ENCODE results near the gene UBR7.
"Not testable (repeated sequence)": the region's sequence is repeated elsewhere in the genome, so short reads cannot be mapped to it uniquely, and the experiment has no call there.

The UBR7 gene
- total RNA-seq: 18.6 reads per million, percentile 45 among the genes with 10 or more reads in this experiment

GRCh38 chr14:93206793-93207467, at the start of gene UBR7, which contains the start of gene GON7:
UBR7 (plus strand) TSS chr14:93207256; CDS start chr14:93207292, 36 bp downstream.
GON7 (minus strand) TSS chr14:93207065; CDS start chr14:93207037, 28 bp downstream.
- peak; percentile 86 for DNase-seq

GRCh38 chr14:93158349-93158748, 48.7 kb upstream of the UBR7 start:
- DNase-seq: not testable (repeated sequence)

- not testable (repeated sequence) for DNase-seq
These were observed 47.3 kb upstream of the UBR7 start for GRCh38 chr14:93159625-93160352.

GRCh38 chr14:93160353-93160801, 46.7 kb upstream of the UBR7 start:
- no peak for DNase-seq

GRCh38 chr14:93161411-93161940, 45.6 kb upstream of the UBR7 start:
- DNase-seq: no peak

- DNase-seq: no peak
These were observed 43.5 kb upstream of the UBR7 start for GRCh38 chr14:93163564-93163963.

- DNase-seq: not testable (repeated sequence)
These were observed 41.5 kb upstream of the UBR7 start for GRCh38 chr14:93165271-93166265.

- DNase-seq: not testable (repeated sequence)
These were observed 38.4 kb upstream of the UBR7 start for GRCh38 chr14:93168610-93169009.

GRCh38 chr14:93169619-93170018, 37.4 kb upstream of the UBR7 start:
- not testable (repeated sequence) for DNase-seq

- not testable (repeated sequence) for DNase-seq
These were observed 36.9 kb upstream of the UBR7 start for GRCh38 chr14:93170141-93170540.

- no peak for DNase-seq
These were observed 35.7 kb upstream of the UBR7 start for GRCh38 chr14:93171376-93171775.

GRCh38 chr14:93173943-93174395, 33.1 kb upstream of the UBR7 start:
- no peak for DNase-seq

GRCh38 chr14:93174731-93175130, 32.3 kb upstream of the UBR7 start:
- DNase-seq: not testable (repeated sequence)

GRCh38 chr14:93175492-93175891, 31.6 kb upstream of the UBR7 start:
- no peak for DNase-seq

GRCh38 chr14:93183596-93184317, 23.3 kb upstream of the UBR7 start:
- no peak for DNase-seq

GRCh38 chr14:93184391-93185348, 22.4 kb upstream of the UBR7 start, which contains the start of the genes LYSET and MOAP1:
LYSET (plus strand) TSS chr14:93185317; CDS start chr14:93185406, 89 bp downstream.
MOAP1 (minus strand) TSS chr14:93184897; CDS start chr14:93184242, 655 bp downstream.
- peak; percentile 89 for DNase-seq

GRCh38 chr14:93185349-93185720, 21.7 kb upstream of the UBR7 start:
- DNase-seq: no peak

- DNase-seq: no peak
These were observed 20.6 kb upstream of the UBR7 start for GRCh38 chr14:93186466-93186865.

GRCh38 chr14:93186956-93187355, 20.1 kb upstream of the UBR7 start:
- no peak for DNase-seq

Measured in effector CD4-positive, alpha-beta T cell (primary cell).